HCT116 (cell line): ENCODE results near the gene ZSCAN9. TPM values are rescaled to one million over a fixed set of nuclear protein-coding genes. Genes with fewer than 3 reads are reported as not detected.

Experiments
- ATAC-seq: fragments of 200-7000 bp; cut with Tn5 transposase; 2 replicates; pipeline ENCODE4 v1.9.1; 2020; ENCODE audit warnings: mild to moderate bottlenecking, moderate library complexity
- BruUV-seq: library from RNA; stranded (reverse); fragments of 400-500 nt; replicated peaks from 2 replicates; lab custom pipeline; 2021; lab: Mats Ljungman, UMichigan
- CTCF ChIA-PET: fragments of 300-600 bp; sonication (Branson Sonifier 250); formaldehyde crosslinking; loops from one replicate; lab custom pipeline; 2021; ENCODE audit warnings: antibody characterized with exemption; lab: Charles Lee
- POLR2A ChIA-PET: fragments of 300-600, 350-600 bp; sonication (Branson Sonifier 250); formaldehyde crosslinking; loops from one replicate; lab custom pipeline; 2021; ENCODE audit warnings: antibody characterized with exemption; lab: Charles Lee
- RAD21 ChIA-PET, 2 experiments: fragments of 300-600 bp; sonication (Branson Sonifier 250); formaldehyde crosslinking; loops; one replicate each; lab custom pipeline; 2023; ENCODE audit warnings: low total read pairs in 2 of 2; ENCODE audit not compliant: uncharacterized antibody in 2 of 2, unreplicated experiment in 2 of 2, low non-redundant PET in 1 of 2; lab: Charles Lee
- DNase-seq: peaks from one replicate; pipeline ENCODE4 v3.0.0-alpha.2; 2010; ENCODE audit warnings: low read depth, low spot score
- H2AFZ ChIP-seq: fragments of 200-600 bp; shearing (Covaris generic), sonication (generic); 2 replicates; pipeline ENCODE4 v1.6.1; 2017; ENCODE audit warnings: low read depth, mixed run types, mixed read lengths, antibody characterized with exemption, low read length; ENCODE audit not compliant: poor library complexity, severe bottlenecking
- H3K27ac ChIP-seq: 2 replicates; pipeline ENCODE4 v1.5.1; 2012; ENCODE audit warnings: low read depth, low read length
- H3K27me3 ChIP-seq: fragments of 200-600 bp; sonication (generic); 2 replicates; pipeline ENCODE4 v1.6.1; 2016; ENCODE audit warnings: mixed run types, low read length, mixed read lengths; ENCODE audit not compliant: insufficient read depth
- H3K36me3 ChIP-seq, 2 experiments: fragments of 200-500 bp in 1 of 2; fragments of 200-600 bp in 1 of 2; sonication (Bioruptor generic) in 1 of 2; sonication (generic) in 1 of 2; 2 replicates each; pipeline versions ENCODE4 v1.5.1 to v1.6.1; 2014 to 2016; ENCODE audit warnings: low read length in 2 of 2, inconsistent platforms in 1 of 2, mixed read lengths in 1 of 2, mixed run types in 1 of 2; ENCODE audit not compliant: insufficient read depth in 2 of 2, control insufficient read depth in 1 of 2
- H3K4me1 ChIP-seq, 2 experiments: fragments of 200-600 bp in 1 of 2; sonication (generic) in 1 of 2; 2 replicates each; pipeline versions ENCODE4 v1.5.1 to v1.6.1; 2012 to 2017; ENCODE audit warnings: low read length in 2 of 2, inconsistent platforms in 1 of 2, mild to moderate bottlenecking in 1 of 2, mixed read lengths in 1 of 2, mixed run types in 1 of 2, moderate library complexity in 1 of 2; ENCODE audit not compliant: insufficient read depth in 2 of 2, control insufficient read depth in 1 of 2
- H3K4me2 ChIP-seq: fragments of 200-600 bp; sonication (generic); 2 replicates; pipeline ENCODE4 v1.6.1; 2017; ENCODE audit warnings: mixed run types, low read length, mixed read lengths
- H3K4me3 ChIP-seq, 2 experiments: fragments of 200-600 bp in 1 of 2; sonication (generic) in 1 of 2; replicated peaks in 1 of 2; 2 replicates each; pipeline ENCODE4 v1.5.1; 2011 to 2016; ENCODE audit warnings: low read length in 2 of 2, control low read depth in 1 of 2, low read depth in 1 of 2, mild to moderate bottlenecking in 1 of 2, mixed read lengths in 1 of 2, mixed run types in 1 of 2
- H3K79me2 ChIP-seq: fragments of 200-600 bp; sonication (generic); 2 replicates; pipeline ENCODE4 v1.6.1; 2017; ENCODE audit warnings: mild to moderate bottlenecking, mixed run types, low read length, moderate library complexity, mixed read lengths; ENCODE audit not compliant: insufficient read depth
- H3K9ac ChIP-seq: fragments of 200-600 bp; sonication (generic); 2 replicates; pipeline ENCODE4 v1.6.1; 2016; ENCODE audit warnings: low read length, mixed read lengths
- H3K9me2 ChIP-seq: fragments of 200-600 bp; sonication (generic), shearing (Covaris generic); 2 replicates; pipeline ENCODE4 v1.6.1; 2017; ENCODE audit warnings: mixed run types, mild to moderate bottlenecking, moderate library complexity; ENCODE audit not compliant: insufficient read depth
- H3K9me3 ChIP-seq, 2 experiments: fragments of 200-500 bp in 1 of 2; fragments of 200-600 bp in 1 of 2; sonication (Bioruptor generic) in 1 of 2; sonication (generic) in 1 of 2; 2 replicates each; pipeline ENCODE4 v1.6.1; 2014 to 2017; ENCODE audit warnings: low read length in 2 of 2, mixed read lengths in 2 of 2, inconsistent platforms in 1 of 2, low read depth in 1 of 2, mild to moderate bottlenecking in 1 of 2, mixed run types in 1 of 2, moderate library complexity in 1 of 2; ENCODE audit not compliant: control insufficient read depth in 1 of 2, insufficient read depth in 1 of 2
- H4K20me1 ChIP-seq: fragments of 200-600 bp; sonication (generic), shearing (Covaris generic); 2 replicates; pipeline ENCODE4 v1.6.1; 2017; ENCODE audit warnings: mixed run types, mild to moderate bottlenecking, moderate library complexity; ENCODE audit not compliant: insufficient read depth
- CTCF ChIP-seq, 3 experiments: fragments of 200-600 bp in 1 of 3; sonication (generic) in 1 of 3; IDR thresholded peaks in 2 of 3; conservative IDR thresholded peaks in 1 of 3; 2 replicates each; pipeline ENCODE4 v1.5.1; 2012 to 2017; ENCODE audit warnings: low read depth in 2 of 3, low read length in 2 of 3, antibody characterized with exemption in 1 of 3, borderline replicate concordance in 1 of 3, control low read depth in 1 of 3, mild to moderate bottlenecking in 1 of 3, mixed read lengths in 1 of 3, mixed run types in 1 of 3, moderate library complexity in 1 of 3; ENCODE audit not compliant: insufficient read depth in 1 of 3
- EGR1 ChIP-seq: IDR thresholded peaks from 2 replicates; pipeline ENCODE4 v1.6.1; 2012; ENCODE audit warnings: low read depth
- ELF1 ChIP-seq: IDR thresholded peaks from 2 replicates; pipeline ENCODE4 v1.6.1; 2012; ENCODE audit warnings: low read depth, borderline replicate concordance
- EZH2 ChIP-seq: fragments of 200-600 bp; sonication (generic); IDR thresholded peaks from 2 replicates; pipeline ENCODE4 v1.6.1; 2017; ENCODE audit warnings: antibody characterized with exemption, mixed run types
- EZH2phosphoT487 ChIP-seq: fragments of 200-600 bp; IDR thresholded peaks from 2 replicates; pipeline ENCODE4 v1.6.1; 2018; ENCODE audit warnings: antibody characterized with exemption, borderline replicate concordance
- FOSL1 ChIP-seq: IDR thresholded peaks from 2 replicates; pipeline ENCODE4 v1.6.1; 2012; ENCODE audit warnings: low read depth
- JUND ChIP-seq: IDR thresholded peaks from 2 replicates; pipeline ENCODE4 v1.6.1; 2012
- POLR2A ChIP-seq: IDR thresholded peaks from 2 replicates; pipeline ENCODE4 v1.7.0; 2011; ENCODE audit warnings: borderline replicate concordance; ENCODE audit not compliant: insufficient read depth, insufficient read length; ENCODE audit errors: extremely low read depth
- POLR2AphosphoS5 ChIP-seq: IDR thresholded peaks from 2 replicates; pipeline ENCODE4 v1.6.1; 2011; ENCODE audit warnings: mild to moderate bottlenecking, low read depth, low read length, moderate library complexity
- RAD21 ChIP-seq: IDR thresholded peaks from 2 replicates; pipeline ENCODE4 v1.6.1; 2012; ENCODE audit warnings: low read depth, mild to moderate bottlenecking
- REST ChIP-seq: IDR thresholded peaks from 2 replicates; pipeline ENCODE4 v1.6.1; 2012; ENCODE audit warnings: low read depth
- SIN3A ChIP-seq: IDR thresholded peaks from 2 replicates; pipeline ENCODE4 v1.6.1; 2012; ENCODE audit warnings: low read depth
- SP1 ChIP-seq: IDR thresholded peaks from 2 replicates; pipeline ENCODE4 v1.6.1; 2012; ENCODE audit warnings: low read depth
- SRF ChIP-seq: IDR thresholded peaks from 2 replicates; pipeline ENCODE4 v1.6.1; 2012; ENCODE audit warnings: low read depth
- TCF7L2 ChIP-seq: IDR thresholded peaks from 2 replicates; pipeline ENCODE4 v1.7.0; 2011; ENCODE audit warnings: borderline replicate concordance, inconsistent platforms; ENCODE audit not compliant: insufficient read depth, insufficient read length; ENCODE audit errors: extremely low read depth
- YY1 ChIP-seq: IDR thresholded peaks from 2 replicates; pipeline ENCODE4 v1.6.1; 2011; ENCODE audit warnings: low read length, low read depth, moderate library complexity, mild to moderate bottlenecking; ENCODE audit not compliant: insufficient replicate concordance; ENCODE audit errors: extremely low read depth
- ZFX ChIP-seq: fragments of 450-650 bp; IDR thresholded peaks from 2 replicates; pipeline ENCODE4 v1.6.1; 2017
- ZNF274 ChIP-seq: fragments of 200-500 bp; sonication (Bioruptor generic); IDR thresholded peaks from 2 replicates; pipeline ENCODE4 v1.6.1; 2014; ENCODE audit warnings: mild to moderate bottlenecking, low read depth, low read length, inconsistent platforms
- intact Hi-C: fragments of 100-400 bp; cut with micrococcal nuclease; formaldehyde crosslinking; loops from 2 replicates; pipeline ENCODE4 v1.10.0; 2022
- total RNA-seq: library from RNA; stranded (reverse); gene quantifications from one replicate; pipeline ENCODE4 v1.2.1, GENCODE V29; 2021; ENCODE audit not compliant: unreplicated experiment
- TF ChIP-seq, protein P1 (sequence below): IDR thresholded peaks from 2 replicates; pipeline ENCODE4 v1.6.1; 2012

Gene ZSCAN9
- total RNA-seq, 1 experiment from 2014 or later, result 10.8 TPM

DNA sequence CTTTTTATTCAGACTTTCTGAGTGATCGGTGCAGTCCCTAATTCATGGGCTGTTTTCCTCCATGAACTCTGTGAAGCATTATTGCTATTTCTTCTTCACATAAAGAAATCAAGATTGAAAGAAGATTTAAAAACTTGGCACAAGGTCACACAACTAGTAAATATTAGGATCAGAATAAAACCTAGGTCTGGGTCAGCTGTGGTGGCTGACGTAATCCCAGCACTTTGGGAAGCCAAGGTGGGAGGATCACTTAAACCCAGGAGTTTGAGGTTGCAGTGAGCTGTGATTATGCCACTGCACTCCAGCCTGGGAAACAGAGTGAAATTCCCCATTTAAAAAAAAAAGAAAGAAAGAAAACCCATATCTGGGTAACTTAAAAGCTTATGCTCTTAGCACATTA lies 1.4 kb downstream of the ZSCAN9 start:
- H3K4me3 ChIP-seq, result peak overlapping the region in 1 of 2 experiments; percentile 83; a peak in 2 of 4 replicates

More for the DNA sequence above, 1.4 kb downstream of the ZSCAN9 start:
- ChIA-PET CTCF (no interaction called here), RAD21 (no interaction called here), POLR2A (no interaction called here)
- Histone ChIP-seq H3K36me3 (peaks cover 25 to 31% of the 10 kb centered on the region in 2 experiments), H3K9me2 (no peaks in the 10 kb centered on the region; the same call in 1 of the 2 replicates), H3K79me2 (peaks cover 19% of the 10 kb centered on the region), H3K9ac (no peak overlapping the region), H2AFZ (no peak overlapping the region), H3K4me1 (peaks cover 10 to 19% of the 10 kb centered on the region in 2 experiments), H3K27me3 (no peaks in the 10 kb centered on the region), H3K9me3 (no peaks in the 10 kb centered on the region), H4K20me1 (no peaks in the 10 kb centered on the region), H3K4me2 (peak overlapping the region; percentile 92), H3K27ac (no peak overlapping the region)
- intact Hi-C loops, result loop anchor here (5.0 kb wide), 1 partner anchor 126 kb away; no protein-coding TSS in a partner anchor
- no peak for TF ChIP-seq CTCF (IDR thresholded peaks at IDR 0.05 in 2 of 3, conservative IDR thresholded peaks at IDR 0.05 in 1 of 3; ENCODE audit: borderline replicate concordance in 1 of 3, insufficient read depth in 1 of 3, low read depth in 2 of 3, low read length in 2 of 3)
- no peak for TF ChIP-seq ZFX
- no peak for TF ChIP-seq ZNF274
- no peak for TF ChIP-seq EGR1
- TF ChIP-seq SIN3A, result no peak
- TF ChIP-seq, protein P1, sequence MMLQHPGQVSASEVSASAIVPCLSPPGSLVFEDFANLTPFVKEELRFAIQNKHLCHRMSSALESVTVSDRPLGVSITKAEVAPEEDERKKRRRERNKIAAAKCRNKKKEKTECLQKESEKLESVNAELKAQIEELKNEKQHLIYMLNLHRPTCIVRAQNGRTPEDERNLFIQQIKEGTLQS, result no peak
- no peak for TF ChIP-seq JUND
- TF ChIP-seq REST, result no peak
- no peak for TF ChIP-seq YY1
- TF ChIP-seq TCF7L2, result no peak
- no peak for TF ChIP-seq SRF
- no peak for TF ChIP-seq EZH2
- no peak for TF ChIP-seq SP1
- TF ChIP-seq POLR2A, result no peak
- TF ChIP-seq ELF1, result no peak
- no peak for TF ChIP-seq RAD21
- no peak for TF ChIP-seq POLR2AphosphoS5
- TF ChIP-seq FOSL1, result no peak
- no peak for TF ChIP-seq EZH2phosphoT487
- ATAC-seq, result no peak
- BruUV-seq, result no TSS peak
- no peak for DNase-seq
